GM12873 (cell line): ENCODE results near the gene TACSTD2.

Experiments used
- TF ChIP-seq, protein P1 (sequence below): IDR thresholded peaks from 2 replicates; pipeline ENCODE4 v1.5.1; 2012; ENCODE audit warnings: low read depth, mild to moderate bottlenecking, moderate library complexity, low read length, control low read depth; ENCODE audit not compliant: insufficient read depth; ENCODE audit errors: missing control alignments

TACSTD2 gene

DNA sequence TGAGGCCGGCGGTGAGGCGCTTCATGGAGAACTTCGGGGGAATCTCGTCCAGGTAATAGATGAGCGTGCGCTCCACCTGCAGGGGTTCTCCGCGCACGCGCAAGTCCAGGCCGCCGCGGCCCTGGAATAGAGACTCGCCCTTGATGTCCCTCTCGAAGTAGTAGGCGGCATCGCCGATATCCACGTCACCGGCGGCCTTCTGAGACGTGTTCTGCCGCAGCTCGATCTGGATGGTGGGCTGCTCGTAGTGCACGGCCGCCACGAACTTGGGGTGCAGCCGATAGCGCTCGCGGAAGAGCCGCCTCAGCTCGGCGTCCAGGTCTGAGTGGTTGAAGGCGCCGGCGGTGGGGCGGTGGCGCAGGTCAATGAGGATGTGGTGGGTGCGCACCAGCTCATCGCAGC, 726 bp downstream of the TACSTD2 start:
- TF ChIP-seq, protein P1, sequence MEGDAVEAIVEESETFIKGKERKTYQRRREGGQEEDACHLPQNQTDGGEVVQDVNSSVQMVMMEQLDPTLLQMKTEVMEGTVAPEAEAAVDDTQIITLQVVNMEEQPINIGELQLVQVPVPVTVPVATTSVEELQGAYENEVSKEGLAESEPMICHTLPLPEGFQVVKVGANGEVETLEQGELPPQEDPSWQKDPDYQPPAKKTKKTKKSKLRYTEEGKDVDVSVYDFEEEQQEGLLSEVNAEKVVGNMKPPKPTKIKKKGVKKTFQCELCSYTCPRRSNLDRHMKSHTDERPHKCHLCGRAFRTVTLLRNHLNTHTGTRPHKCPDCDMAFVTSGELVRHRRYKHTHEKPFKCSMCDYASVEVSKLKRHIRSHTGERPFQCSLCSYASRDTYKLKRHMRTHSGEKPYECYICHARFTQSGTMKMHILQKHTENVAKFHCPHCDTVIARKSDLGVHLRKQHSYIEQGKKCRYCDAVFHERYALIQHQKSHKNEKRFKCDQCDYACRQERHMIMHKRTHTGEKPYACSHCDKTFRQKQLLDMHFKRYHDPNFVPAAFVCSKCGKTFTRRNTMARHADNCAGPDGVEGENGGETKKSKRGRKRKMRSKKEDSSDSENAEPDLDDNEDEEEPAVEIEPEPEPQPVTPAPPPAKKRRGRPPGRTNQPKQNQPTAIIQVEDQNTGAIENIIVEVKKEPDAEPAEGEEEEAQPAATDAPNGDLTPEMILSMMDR, result no peak

DNA sequence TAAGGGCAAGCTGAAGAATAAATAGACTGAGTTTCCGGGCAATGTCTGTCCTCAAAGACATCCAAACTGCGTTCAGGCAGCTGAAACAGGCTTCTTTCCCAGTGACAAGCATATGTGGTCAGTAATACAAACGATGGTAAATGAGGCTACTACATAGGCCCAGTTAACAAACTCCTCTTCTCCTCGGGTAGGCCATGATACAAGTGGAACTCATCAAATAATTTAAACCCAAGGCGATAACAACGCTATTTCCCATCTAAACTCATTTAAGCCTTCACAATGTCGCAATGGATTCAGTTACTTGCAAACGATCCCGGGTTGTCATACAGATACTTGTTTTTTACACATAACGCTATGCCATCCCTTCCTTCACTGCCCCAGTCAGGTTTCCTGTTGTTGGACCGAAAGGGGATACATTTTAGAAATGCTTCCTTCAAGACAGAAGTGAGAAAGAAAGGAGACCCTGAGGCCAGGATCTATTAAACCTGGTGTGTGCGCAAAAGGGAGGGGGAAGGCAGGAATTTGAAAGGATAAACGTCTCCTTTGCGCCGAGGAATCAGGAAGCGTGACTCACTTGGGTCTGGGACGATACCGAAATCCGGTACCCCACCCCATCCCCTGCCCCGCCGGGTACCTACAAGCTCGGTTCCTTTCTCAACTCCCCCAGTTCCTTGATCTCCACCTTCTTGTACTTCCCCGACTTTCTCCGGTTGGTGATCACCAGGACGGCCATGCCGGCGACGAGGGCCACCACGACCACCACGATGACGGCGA, 1.3 kb downstream of the TACSTD2 start:
- TF ChIP-seq, protein P1, result no peak

DNA sequence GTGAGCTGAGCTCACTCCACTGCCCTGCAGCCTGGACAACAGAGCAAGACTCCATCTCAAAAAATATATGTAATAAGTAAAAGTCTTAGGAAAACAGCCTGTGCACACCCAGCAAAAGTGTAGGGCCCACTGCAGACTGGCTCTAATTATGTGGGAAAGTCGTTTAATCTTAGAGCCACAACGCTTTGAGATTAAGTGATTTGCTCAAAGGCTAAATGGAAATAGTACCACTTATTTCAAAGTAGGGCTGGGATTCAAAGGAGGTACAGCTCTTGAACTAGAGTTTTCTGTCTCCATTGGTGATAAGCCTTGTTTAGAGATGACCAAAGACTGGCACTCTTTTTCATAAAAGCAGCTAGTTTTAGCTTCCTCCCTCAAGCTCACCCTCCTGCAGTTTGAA, 2.2 kb downstream of the TACSTD2 start:
- TF ChIP-seq, protein P1, result no peak

DNA sequence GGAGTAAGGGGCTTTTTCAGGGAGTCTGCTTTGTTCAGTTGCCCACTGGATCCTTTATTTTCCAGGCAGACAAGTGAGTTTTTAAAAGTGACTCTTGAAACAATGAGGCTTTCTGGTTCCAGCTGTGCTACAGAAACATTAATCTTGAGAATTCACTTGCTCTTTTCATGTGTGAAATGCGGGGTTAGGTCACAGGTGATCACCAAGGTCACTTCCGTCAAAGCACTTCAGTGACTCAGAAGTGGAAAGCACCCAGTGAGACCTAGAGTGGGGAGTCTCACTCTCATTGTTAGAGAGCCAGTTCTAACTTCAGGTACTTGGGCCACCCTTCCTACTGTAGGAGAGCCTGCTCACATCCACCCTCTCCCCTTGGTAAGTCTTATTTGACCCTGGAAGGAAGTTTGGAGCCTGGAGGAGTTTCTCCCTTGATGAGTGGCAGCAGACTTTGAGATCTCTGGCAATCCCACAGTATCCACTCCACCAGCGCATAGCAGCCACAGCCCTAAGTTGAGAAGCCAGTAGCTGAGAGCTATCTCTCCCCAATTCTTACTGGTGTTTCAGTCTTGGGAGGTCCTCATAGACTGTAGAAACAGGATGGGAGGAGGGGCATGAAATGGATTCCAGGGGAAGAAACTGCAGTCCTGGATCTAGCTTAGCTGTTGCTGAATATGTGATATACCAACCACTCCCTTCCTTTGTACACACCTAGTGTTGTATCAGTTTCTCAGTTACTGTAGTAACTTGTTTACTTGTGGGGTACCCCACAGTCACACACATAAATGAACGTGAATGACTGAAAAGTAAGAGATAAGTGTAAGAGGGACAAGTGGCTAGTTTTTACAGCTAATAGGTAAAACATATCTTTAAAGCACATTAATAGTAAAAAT, 3.1 kb downstream of the TACSTD2 start:
- TF ChIP-seq, protein P1, result no peak

DNA sequence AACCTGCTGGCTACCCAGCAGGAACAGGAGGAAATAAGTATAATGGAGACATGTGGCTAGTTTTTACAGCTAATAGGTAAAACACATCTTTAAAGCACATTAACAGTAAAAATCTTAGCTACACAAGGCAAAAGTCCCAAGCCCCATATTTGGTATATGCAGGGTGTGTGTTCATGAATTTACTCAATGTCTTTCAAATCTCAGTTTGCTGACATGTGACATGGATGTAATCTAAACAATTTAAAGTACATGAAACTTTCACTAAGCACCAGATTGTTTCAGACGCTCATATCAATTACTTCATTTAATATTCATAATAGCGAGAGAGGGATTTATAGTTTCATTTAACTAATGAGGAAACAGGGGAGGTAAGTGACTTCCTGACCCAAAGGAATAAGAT, 3.9 kb downstream of the TACSTD2 start:
- TF ChIP-seq, protein P1, result no peak

DNA sequence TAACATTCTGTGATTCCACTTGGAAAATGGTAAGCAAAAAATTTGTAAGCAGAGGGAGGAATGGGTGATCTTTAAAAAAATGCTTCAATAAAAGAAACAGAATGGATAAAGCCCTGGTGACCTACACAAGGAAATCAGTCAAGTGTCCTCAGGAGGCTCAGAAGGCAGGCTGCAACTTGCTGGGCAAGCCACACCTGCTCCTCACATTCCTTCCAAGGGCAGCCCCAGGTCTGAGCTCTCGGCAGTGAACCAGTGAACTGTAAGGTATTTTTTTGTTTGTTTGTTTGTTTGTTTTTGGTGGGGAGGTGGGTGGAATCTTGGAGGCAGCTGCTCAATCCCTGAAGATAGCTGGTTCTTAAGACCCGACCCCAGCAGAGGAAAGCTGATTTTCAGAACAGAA, 4.4 kb downstream of the TACSTD2 start:
- TF ChIP-seq, protein P1, result no peak

DNA sequence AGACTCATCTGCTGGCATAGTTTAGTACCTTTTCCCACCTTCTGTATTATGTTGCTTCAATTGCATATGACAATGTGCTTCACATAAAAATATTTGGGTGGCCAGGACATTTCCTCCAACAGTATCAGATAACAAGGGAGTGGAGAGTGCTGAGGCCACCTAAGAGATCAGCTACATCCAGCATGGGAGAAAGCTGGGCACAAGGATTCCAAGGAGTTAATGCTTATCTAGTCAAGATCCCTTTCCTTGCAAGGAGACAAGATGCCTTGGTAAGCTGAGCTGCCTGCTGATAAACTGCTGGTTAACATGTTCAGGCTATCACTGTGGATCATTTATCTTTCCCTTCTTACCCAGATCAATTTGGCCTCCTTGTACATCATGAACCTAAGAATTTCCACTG, 5.4 kb downstream of the TACSTD2 start:
- TF ChIP-seq, protein P1, result no peak
